Measurements from ENCODE around the gene ESRRB.

Gene ESRRB

GRCh38 chr14:76352639-76353281 is 23.2 kb upstream of the ESRRB start:
- peak; percentile 53 for DNase-seq (ENCODE audit: low spot score)

- no peak for DNase-seq (ENCODE audit: low spot score)
These were observed 21.6 kb upstream of the ESRRB start for GRCh38 chr14:76354310-76354709.

GRCh38 chr14:76355771-76356170 is 20.2 kb upstream of the ESRRB start:
- DNase-seq (ENCODE audit: low spot score) = no peak

- DNase-seq (ENCODE audit: low spot score) = no peak
These were observed 4.9 kb upstream of the ESRRB start for GRCh38 chr14:76371066-76371465.

GRCh38 chr14:76373456-76373855 is 2.5 kb upstream of the ESRRB start:
- no peak for DNase-seq (ENCODE audit: low spot score)

- no peak for DNase-seq (ENCODE audit: low spot score)
These were observed 453 bp upstream of the ESRRB start for GRCh38 chr14:76375484-76375883.

GRCh38 chr14:76376409-76376877 is 506 bp downstream of the ESRRB start:
- DNase-seq (ENCODE audit: low spot score) = no peak

GRCh38 chr14:76376878-76377734 is 1.2 kb downstream of the ESRRB start:
- DNase-seq (ENCODE audit: low spot score) = no peak

GRCh38 chr14:76377735-76378074 is 1.8 kb downstream of the ESRRB start:
- no peak for DNase-seq (ENCODE audit: low spot score)

GRCh38 chr14:76380991-76381390 is 5.1 kb downstream of the ESRRB start:
- no peak for DNase-seq (ENCODE audit: low spot score)

GRCh38 chr14:76381817-76382494 is 6.0 kb downstream of the ESRRB start:
- DNase-seq (ENCODE audit: low spot score) = no peak

GRCh38 chr14:76382495-76382832 is 6.5 kb downstream of the ESRRB start:
- DNase-seq (ENCODE audit: low spot score) = no peak

- no peak for DNase-seq (ENCODE audit: low spot score)
These were observed 9.5 kb downstream of the ESRRB start for GRCh38 chr14:76385435-76385834.

GRCh38 chr14:76386944-76387782 is 11.2 kb downstream of the ESRRB start:
- peak; percentile 73 for DNase-seq (ENCODE audit: low spot score)

GRCh38 chr14:76389841-76390240 is 13.9 kb downstream of the ESRRB start:
- DNase-seq (ENCODE audit: low spot score) = no peak

- DNase-seq (ENCODE audit: low spot score) = no peak
These were observed 14.7 kb downstream of the ESRRB start for GRCh38 chr14:76390621-76391020.

GRCh38 chr14:76391981-76392690 is 16.2 kb downstream of the ESRRB start:
- no peak for DNase-seq (ENCODE audit: low spot score)

- no peak for DNase-seq (ENCODE audit: low spot score)
These were observed 18.6 kb downstream of the ESRRB start for GRCh38 chr14:76394569-76394968.

- DNase-seq (ENCODE audit: low spot score) = no peak
These were observed 19.2 kb downstream of the ESRRB start for GRCh38 chr14:76395161-76395560.

- DNase-seq (ENCODE audit: low spot score) = no peak
These were observed 20.8 kb downstream of the ESRRB start for GRCh38 chr14:76396714-76397187.

- no peak for DNase-seq (ENCODE audit: low spot score)
These were observed 29.7 kb downstream of the ESRRB start for GRCh38 chr14:76405627-76406026.

Measured in activated CD4-positive, alpha-beta T cell treated with anti-CD3 and anti-CD28 coated beads, Interleukin-2, Interleukin-4, amounts not matched to agents 100 ng/mL and 50 ng/mL, durations not matched to agents 16 hours and 8 hours (primary cell).